IMR-90 (cell line): ENCODE data around the gene NAPB.

ENCODE experiments used
- BHLHE40 ChIP-seq: fragments of 150-350 bp; IDR thresholded peaks from 2 replicates; pipeline ENCODE4 v1.6.1; 2016; ENCODE audit warnings: mild to moderate bottlenecking, low read depth, low read length
- RFX5 ChIP-seq: IDR thresholded peaks from 2 replicates; pipeline ENCODE4 v1.8.0; 2012; ENCODE audit warnings: low read depth, mild to moderate bottlenecking, low read length, moderate library complexity
- TF ChIP-seq, protein P1 (sequence below): conservative IDR thresholded peaks from 2 replicates; pipeline ENCODE4 v1.5.1; 2012; ENCODE audit warnings: mild to moderate bottlenecking, low read depth, low read length, improper control_type of control experiment

GRCh38 chr20:23366384-23366783 lies 54.9 kb downstream of the NAPB start:
- TF ChIP-seq, protein P1, sequence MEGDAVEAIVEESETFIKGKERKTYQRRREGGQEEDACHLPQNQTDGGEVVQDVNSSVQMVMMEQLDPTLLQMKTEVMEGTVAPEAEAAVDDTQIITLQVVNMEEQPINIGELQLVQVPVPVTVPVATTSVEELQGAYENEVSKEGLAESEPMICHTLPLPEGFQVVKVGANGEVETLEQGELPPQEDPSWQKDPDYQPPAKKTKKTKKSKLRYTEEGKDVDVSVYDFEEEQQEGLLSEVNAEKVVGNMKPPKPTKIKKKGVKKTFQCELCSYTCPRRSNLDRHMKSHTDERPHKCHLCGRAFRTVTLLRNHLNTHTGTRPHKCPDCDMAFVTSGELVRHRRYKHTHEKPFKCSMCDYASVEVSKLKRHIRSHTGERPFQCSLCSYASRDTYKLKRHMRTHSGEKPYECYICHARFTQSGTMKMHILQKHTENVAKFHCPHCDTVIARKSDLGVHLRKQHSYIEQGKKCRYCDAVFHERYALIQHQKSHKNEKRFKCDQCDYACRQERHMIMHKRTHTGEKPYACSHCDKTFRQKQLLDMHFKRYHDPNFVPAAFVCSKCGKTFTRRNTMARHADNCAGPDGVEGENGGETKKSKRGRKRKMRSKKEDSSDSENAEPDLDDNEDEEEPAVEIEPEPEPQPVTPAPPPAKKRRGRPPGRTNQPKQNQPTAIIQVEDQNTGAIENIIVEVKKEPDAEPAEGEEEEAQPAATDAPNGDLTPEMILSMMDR: no peak
- TF ChIP-seq BHLHE40: no peak
- no peak for TF ChIP-seq RFX5
